ENCODE measurements around the gene FASTK. TPM values are rescaled to one million over a fixed set of nuclear protein-coding genes. Genes with fewer than 3 reads are reported as not detected.

Gene FASTK
- total RNA-seq, 1 donor = 87.6 TPM

DNA sequence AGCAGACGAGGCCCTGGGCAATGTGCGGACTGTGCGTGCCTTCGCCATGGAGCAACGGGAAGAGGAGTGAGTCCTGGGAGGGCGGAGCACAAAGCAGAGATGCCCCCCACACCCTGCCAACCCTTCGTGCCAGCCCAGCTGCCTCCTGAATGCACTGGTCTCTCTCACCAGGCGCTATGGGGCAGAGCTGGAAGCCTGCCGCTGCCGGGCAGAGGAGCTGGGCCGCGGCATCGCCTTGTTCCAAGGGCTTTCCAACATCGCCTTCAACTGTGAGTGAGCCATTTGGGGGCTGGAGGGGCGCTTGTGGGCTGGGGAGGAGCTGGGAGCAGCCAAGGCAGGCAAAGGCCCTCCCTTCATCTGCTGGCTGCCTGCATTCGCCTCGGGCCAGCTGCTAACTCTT lies 44.7 kb downstream of the FASTK start:
- H3K36me3 ChIP-seq (ENCODE audit: insufficient read depth, low read length) = peaks cover 26% of the 10 kb centered on the region
- H2AFZ ChIP-seq (ENCODE audit: low read length) = no peak overlapping the region
- no peak overlapping the region for H3K4me3 ChIP-seq (ENCODE audit: insufficient read depth, low read length)
- H4K20me1 ChIP-seq (ENCODE audit: insufficient read depth, low read length) = no peaks in the 10 kb centered on the region
- H3K4me1 ChIP-seq (ENCODE audit: insufficient read depth, low read length) = peaks cover 18% of the 10 kb centered on the region
- no peak overlapping the region for H3K4me2 ChIP-seq (ENCODE audit: insufficient read depth, low read length)
- H3K9me3 ChIP-seq (ENCODE audit: low read depth, low read length) = no peaks in the 10 kb centered on the region
- peaks cover 6% of the 10 kb centered on the region for H3K79me2 ChIP-seq (ENCODE audit: insufficient read depth, low read length)
- H3K27ac ChIP-seq (ENCODE audit: low read depth, low read length) = no peak overlapping the region
- no peak for DNase-seq (ENCODE audit: insufficient read length, low spot score, missing footprints)
- TF ChIP-seq, protein P1, sequence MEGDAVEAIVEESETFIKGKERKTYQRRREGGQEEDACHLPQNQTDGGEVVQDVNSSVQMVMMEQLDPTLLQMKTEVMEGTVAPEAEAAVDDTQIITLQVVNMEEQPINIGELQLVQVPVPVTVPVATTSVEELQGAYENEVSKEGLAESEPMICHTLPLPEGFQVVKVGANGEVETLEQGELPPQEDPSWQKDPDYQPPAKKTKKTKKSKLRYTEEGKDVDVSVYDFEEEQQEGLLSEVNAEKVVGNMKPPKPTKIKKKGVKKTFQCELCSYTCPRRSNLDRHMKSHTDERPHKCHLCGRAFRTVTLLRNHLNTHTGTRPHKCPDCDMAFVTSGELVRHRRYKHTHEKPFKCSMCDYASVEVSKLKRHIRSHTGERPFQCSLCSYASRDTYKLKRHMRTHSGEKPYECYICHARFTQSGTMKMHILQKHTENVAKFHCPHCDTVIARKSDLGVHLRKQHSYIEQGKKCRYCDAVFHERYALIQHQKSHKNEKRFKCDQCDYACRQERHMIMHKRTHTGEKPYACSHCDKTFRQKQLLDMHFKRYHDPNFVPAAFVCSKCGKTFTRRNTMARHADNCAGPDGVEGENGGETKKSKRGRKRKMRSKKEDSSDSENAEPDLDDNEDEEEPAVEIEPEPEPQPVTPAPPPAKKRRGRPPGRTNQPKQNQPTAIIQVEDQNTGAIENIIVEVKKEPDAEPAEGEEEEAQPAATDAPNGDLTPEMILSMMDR (IDR thresholded peaks at IDR 0.05; ENCODE audit: extremely low read depth, low read depth, low read length) = no peak
- H3K27me3 ChIP-seq (ENCODE audit: insufficient read depth, low read length) = no peaks in the 10 kb centered on the region

DNA sequence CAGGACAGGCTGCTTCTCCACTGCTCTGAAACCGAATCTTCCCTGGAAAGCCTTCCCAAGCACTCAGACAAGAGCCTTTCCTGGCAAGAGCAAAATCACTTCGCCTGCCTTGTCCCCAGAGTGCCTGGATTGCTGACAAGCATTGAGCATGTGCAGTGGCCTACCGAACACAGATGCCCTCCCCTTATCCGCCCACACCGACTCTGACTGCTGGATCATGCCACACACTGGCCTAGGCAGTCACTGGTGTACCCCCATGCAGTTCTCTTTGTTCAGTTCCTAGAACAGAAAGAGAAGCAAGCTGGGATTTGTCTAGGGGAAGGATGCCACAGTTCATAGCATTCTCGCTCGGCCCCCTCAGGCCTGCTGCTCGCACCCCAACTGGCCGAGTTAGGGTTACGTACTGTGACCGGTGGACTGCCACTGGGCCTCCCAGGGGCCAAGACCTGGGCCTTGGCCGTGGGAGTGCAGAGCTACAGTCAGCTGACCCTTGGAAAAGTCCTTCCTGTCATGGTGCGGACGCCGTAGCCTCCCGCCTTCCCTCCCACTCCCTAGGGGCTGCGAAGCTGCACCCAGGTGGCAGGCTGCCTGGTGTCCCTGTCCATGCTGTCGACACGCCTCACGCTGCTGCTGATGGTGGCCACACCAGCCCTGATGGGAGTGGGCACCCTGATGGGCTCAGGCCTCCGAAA lies 45.4 kb downstream of the FASTK start:
- Histone ChIP-seq H3K36me3 (ENCODE audit: insufficient read depth, low read length) (peaks cover 26% of the 10 kb centered on the region), H3K4me1 (ENCODE audit: insufficient read depth, low read length) (peaks cover 18% of the 10 kb centered on the region), H3K4me2 (ENCODE audit: insufficient read depth, low read length) (no peak overlapping the region), H4K20me1 (ENCODE audit: insufficient read depth, low read length) (no peaks in the 10 kb centered on the region), H3K27me3 (ENCODE audit: insufficient read depth, low read length) (no peaks in the 10 kb centered on the region), H3K27ac (ENCODE audit: low read depth, low read length) (no peak overlapping the region), H3K79me2 (ENCODE audit: insufficient read depth, low read length) (peaks cover 8% of the 10 kb centered on the region), H3K4me3 (ENCODE audit: insufficient read depth, low read length) (no peak overlapping the region), H2AFZ (ENCODE audit: low read length) (no peak overlapping the region), H3K9me3 (ENCODE audit: low read depth, low read length) (no peaks in the 10 kb centered on the region)
- DNase-seq (ENCODE audit: insufficient read length, low spot score, missing footprints) = peak; percentile 80
- TF ChIP-seq, protein P1 (IDR thresholded peaks at IDR 0.05; ENCODE audit: extremely low read depth, low read depth, low read length) = no peak

DNA sequence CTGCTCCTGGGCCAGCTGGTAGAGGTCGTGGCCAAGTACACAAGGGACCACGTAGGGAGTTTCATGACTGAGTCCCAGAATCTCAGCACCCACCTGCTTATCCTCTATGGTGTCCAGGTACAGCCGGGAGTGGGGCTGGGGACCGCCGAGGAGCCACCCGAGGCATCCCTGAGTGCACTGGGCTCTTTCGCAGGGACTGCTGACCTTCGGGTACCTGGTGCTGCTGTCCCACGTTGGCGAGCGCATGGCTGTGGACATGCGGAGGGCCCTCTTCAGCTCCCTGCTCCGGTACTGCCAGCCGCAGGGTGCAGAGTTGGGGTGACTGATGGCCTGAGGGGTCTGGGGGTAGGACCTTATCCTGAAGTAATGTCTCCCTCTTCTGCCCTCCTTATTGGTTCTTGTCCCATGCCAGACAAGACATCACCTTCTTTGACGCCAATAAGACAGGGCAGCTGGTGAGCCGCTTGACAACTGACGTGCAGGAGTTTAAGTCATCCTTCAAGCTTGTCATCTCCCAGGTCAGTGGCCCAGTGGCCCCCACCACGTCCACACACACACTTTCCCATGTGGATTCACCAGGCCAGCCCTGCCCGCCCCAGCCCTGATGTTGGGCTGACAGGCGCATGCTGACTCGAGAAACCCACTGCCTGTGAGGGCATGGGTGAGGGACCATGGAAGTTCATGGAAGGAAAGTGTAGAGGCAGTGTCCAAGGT lies 46.1 kb downstream of the FASTK start:
- Histone ChIP-seq H2AFZ (ENCODE audit: low read length) (no peak overlapping the region), H3K4me1 (ENCODE audit: insufficient read depth, low read length) (peaks cover 12% of the 10 kb centered on the region), H3K4me3 (ENCODE audit: insufficient read depth, low read length) (no peak overlapping the region), H3K9me3 (ENCODE audit: low read depth, low read length) (no peaks in the 10 kb centered on the region), H4K20me1 (ENCODE audit: insufficient read depth, low read length) (no peaks in the 10 kb centered on the region), H3K4me2 (ENCODE audit: insufficient read depth, low read length) (no peak overlapping the region), H3K27ac (ENCODE audit: low read depth, low read length) (no peak overlapping the region), H3K27me3 (ENCODE audit: insufficient read depth, low read length) (no peaks in the 10 kb centered on the region), H3K79me2 (ENCODE audit: insufficient read depth, low read length) (peaks cover 12% of the 10 kb centered on the region), H3K36me3 (ENCODE audit: insufficient read depth, low read length) (peaks cover 26% of the 10 kb centered on the region)
- TF ChIP-seq, protein P1 (IDR thresholded peaks at IDR 0.05; ENCODE audit: extremely low read depth, low read depth, low read length) = no peak
- DNase-seq (ENCODE audit: insufficient read length, low spot score, missing footprints) = no peak

DNA sequence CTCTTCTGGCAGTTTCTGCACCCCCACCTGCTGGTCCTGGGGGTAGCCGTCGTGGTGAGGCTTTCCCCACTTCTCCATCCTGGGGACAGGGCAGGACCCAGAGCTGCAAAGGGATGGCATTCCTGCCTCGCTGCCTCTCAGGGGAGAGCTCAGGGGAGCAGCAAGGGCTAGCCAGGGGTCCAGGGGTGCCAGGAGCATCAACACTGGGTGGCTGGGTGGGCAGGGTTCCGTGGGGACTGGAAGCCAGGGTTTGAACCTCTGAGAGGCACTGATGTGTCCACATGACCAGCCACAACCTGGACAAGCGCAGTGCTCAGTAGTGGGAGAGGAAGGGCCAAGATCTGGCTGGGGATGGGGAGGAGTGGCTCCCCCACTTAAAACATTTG lies 46.8 kb downstream of the FASTK start:
- Histone ChIP-seq H3K27ac (ENCODE audit: low read depth, low read length) (no peak overlapping the region), H4K20me1 (ENCODE audit: insufficient read depth, low read length) (no peaks in the 10 kb centered on the region), H3K9me3 (ENCODE audit: low read depth, low read length) (no peaks in the 10 kb centered on the region), H3K4me2 (ENCODE audit: insufficient read depth, low read length) (no peak overlapping the region), H3K36me3 (ENCODE audit: insufficient read depth, low read length) (peaks cover 26% of the 10 kb centered on the region), H3K27me3 (ENCODE audit: insufficient read depth, low read length) (no peaks in the 10 kb centered on the region), H3K4me3 (ENCODE audit: insufficient read depth, low read length) (no peak overlapping the region), H2AFZ (ENCODE audit: low read length) (no peak overlapping the region), H3K79me2 (ENCODE audit: insufficient read depth, low read length) (peaks cover 14% of the 10 kb centered on the region), H3K4me1 (ENCODE audit: insufficient read depth, low read length) (peaks cover 8% of the 10 kb centered on the region)
- DNase-seq (ENCODE audit: insufficient read length, low spot score, missing footprints) = no peak
- TF ChIP-seq, protein P1 (IDR thresholded peaks at IDR 0.05; ENCODE audit: extremely low read depth, low read depth, low read length) = no peak
